Endothelial cell (in vitro differentiated cells): ENCODE measurements around the gene TRIOBP. TPM values are rescaled to one million over a fixed set of nuclear protein-coding genes. Genes with fewer than 3 reads are reported as not detected.
"Not testable (repeated sequence)": the region's sequence is repeated elsewhere in the genome, so short reads cannot be mapped to it uniquely, and the experiment has no call there.

Source experiments
- DNase-seq: peaks from one replicate; pipeline ENCODE4 v3.0.0; 2021; ENCODE audit warnings: low spot score
- H3K27ac Mint-ChIP-seq: one replicate; pipeline ENCODE4 v1.8.0; 2021; ENCODE audit warnings: mixed read lengths, inconsistent platforms; ENCODE audit not compliant: unreplicated experiment
- H3K27me3 Mint-ChIP-seq: one replicate; pipeline ENCODE4 v1.8.0; 2021; ENCODE audit warnings: mild to moderate bottlenecking, moderate library complexity, mixed read lengths, inconsistent platforms; ENCODE audit not compliant: unreplicated experiment
- H3K36me3 Mint-ChIP-seq: one replicate; pipeline ENCODE4 v1.8.0; 2021; ENCODE audit warnings: mild to moderate bottlenecking, low read depth, mixed read lengths, inconsistent platforms; ENCODE audit not compliant: unreplicated experiment
- H3K4me1 Mint-ChIP-seq: one replicate; pipeline ENCODE4 v1.8.0; 2021; ENCODE audit warnings: mild to moderate bottlenecking, mixed read lengths, inconsistent platforms; ENCODE audit not compliant: unreplicated experiment
- H3K4me3 Mint-ChIP-seq: one replicate; pipeline ENCODE4 v1.8.0; 2021; ENCODE audit warnings: mild to moderate bottlenecking, mixed read lengths, inconsistent platforms; ENCODE audit not compliant: unreplicated experiment
- H3K9me3 Mint-ChIP-seq: one replicate; pipeline ENCODE4 v1.8.0; 2021; ENCODE audit warnings: mixed read lengths, inconsistent platforms; ENCODE audit not compliant: unreplicated experiment
- total RNA-seq: library from RNA; stranded (reverse); fragmentation: NEBNext Ultra II Directional; extraction: Animal tissue kit (Norgen Biotek cat#: 25700); gene quantifications from one replicate; pipeline ENCODE4 v1.2.1, GENCODE V29; 2021; ENCODE audit not compliant: unreplicated experiment
- TF ChIP-seq, protein P1 (sequence below): fragments of 200-600 bp; sonication (generic); IDR thresholded peaks from one replicate; pipeline ENCODE4 v1.5.0; 2021; ENCODE audit warnings: antibody characterized with exemption; ENCODE audit not compliant: unreplicated experiment

The TRIOBP gene
- total RNA-seq, 1 donor from 2014 or later: 110 TPM

GRCh38 chr22:37784829-37785495 lies 88.1 kb downstream of the TRIOBP start:
- TF ChIP-seq, protein P1, sequence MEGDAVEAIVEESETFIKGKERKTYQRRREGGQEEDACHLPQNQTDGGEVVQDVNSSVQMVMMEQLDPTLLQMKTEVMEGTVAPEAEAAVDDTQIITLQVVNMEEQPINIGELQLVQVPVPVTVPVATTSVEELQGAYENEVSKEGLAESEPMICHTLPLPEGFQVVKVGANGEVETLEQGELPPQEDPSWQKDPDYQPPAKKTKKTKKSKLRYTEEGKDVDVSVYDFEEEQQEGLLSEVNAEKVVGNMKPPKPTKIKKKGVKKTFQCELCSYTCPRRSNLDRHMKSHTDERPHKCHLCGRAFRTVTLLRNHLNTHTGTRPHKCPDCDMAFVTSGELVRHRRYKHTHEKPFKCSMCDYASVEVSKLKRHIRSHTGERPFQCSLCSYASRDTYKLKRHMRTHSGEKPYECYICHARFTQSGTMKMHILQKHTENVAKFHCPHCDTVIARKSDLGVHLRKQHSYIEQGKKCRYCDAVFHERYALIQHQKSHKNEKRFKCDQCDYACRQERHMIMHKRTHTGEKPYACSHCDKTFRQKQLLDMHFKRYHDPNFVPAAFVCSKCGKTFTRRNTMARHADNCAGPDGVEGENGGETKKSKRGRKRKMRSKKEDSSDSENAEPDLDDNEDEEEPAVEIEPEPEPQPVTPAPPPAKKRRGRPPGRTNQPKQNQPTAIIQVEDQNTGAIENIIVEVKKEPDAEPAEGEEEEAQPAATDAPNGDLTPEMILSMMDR: no peak
- Mint-ChIP-seq H3K4me1 (peaks cover 8% of the 10 kb centered on the region), H3K4me3 (peak overlapping the region; percentile 79), H3K27ac (no peak overlapping the region), H3K36me3 (peaks cover 4% of the 10 kb centered on the region), H3K9me3 (no peaks in the 10 kb centered on the region), H3K27me3 (peaks cover 9% of the 10 kb centered on the region)
- DNase-seq: no peak

- Mint-ChIP-seq H3K36me3 (peaks cover 4% of the 10 kb centered on the region), H3K4me1 (peaks cover 2% of the 10 kb centered on the region)
Measured at GRCh38 chr22:37790234-37790633, 93.4 kb downstream of the TRIOBP start.

GRCh38 chr22:37792494-37792893 lies 95.6 kb downstream of the TRIOBP start:
- Mint-ChIP-seq H3K4me1 (peaks cover 2% of the 10 kb centered on the region), H3K27me3 (peaks cover 4% of the 10 kb centered on the region), H3K4me3 (no peak overlapping the region), H3K27ac (no peak overlapping the region), H3K36me3 (no peaks in the 10 kb centered on the region), H3K9me3 (no peaks in the 10 kb centered on the region)
- no peak for DNase-seq
- TF ChIP-seq, protein P1: no peak

More at GRCh38 chr22:37790234-37790633, 93.4 kb downstream of the TRIOBP start:
- DNase-seq: no peak
- H3K27ac Mint-ChIP-seq: no peak overlapping the region
- peaks cover 5% of the 10 kb centered on the region for H3K27me3 Mint-ChIP-seq
- TF ChIP-seq, protein P1: no peak
- no peaks in the 10 kb centered on the region for H3K9me3 Mint-ChIP-seq
- H3K4me3 Mint-ChIP-seq: no peak overlapping the region

- Mint-ChIP-seq H3K4me1 (peaks cover 2% of the 10 kb centered on the region), H3K27ac (no peak overlapping the region), H3K36me3 (no peaks in the 10 kb centered on the region), H3K27me3 (peaks cover 11% of the 10 kb centered on the region), H3K4me3 (no peak overlapping the region), H3K9me3 (no peaks in the 10 kb centered on the region)
- TF ChIP-seq, protein P1: no peak
- no peak for DNase-seq
Measured at GRCh38 chr22:37794376-37794775, 97.5 kb downstream of the TRIOBP start.

GRCh38 chr22:37796079-37796478 lies 99.2 kb downstream of the TRIOBP start:
- Mint-ChIP-seq H3K9me3 (no peaks in the 10 kb centered on the region), H3K36me3 (no peaks in the 10 kb centered on the region), H3K27ac (no peak overlapping the region), H3K4me3 (no peak overlapping the region), H3K27me3 (peaks cover 11% of the 10 kb centered on the region), H3K4me1 (peaks cover 2% of the 10 kb centered on the region)
- TF ChIP-seq, protein P1: no peak
- no peak for DNase-seq

GRCh38 chr22:37797259-37797658 lies 100.4 kb downstream of the TRIOBP start:
- peaks cover 11% of the 10 kb centered on the region for H3K27me3 Mint-ChIP-seq
- not testable (repeated sequence) for H3K4me1 Mint-ChIP-seq, DNase-seq, H3K9me3 Mint-ChIP-seq, H3K4me3 Mint-ChIP-seq, H3K27ac Mint-ChIP-seq, H3K36me3 Mint-ChIP-seq
